Effector memory CD4-positive, alpha-beta T cell (primary cell): ENCODE data around the gene KPTN.

Experiments
- DNase-seq, 3 donors: peaks; one replicate each; pipeline ENCODE4 v3.0.0-alpha.2; 2020
- H3K27ac ChIP-seq: 2 replicates; pipeline ENCODE4 v1.7.0; 2013; ENCODE audit warnings: mild to moderate bottlenecking, low read length, moderate library complexity; ENCODE audit not compliant: insufficient read depth, poor library complexity, severe bottlenecking
- H3K27me3 ChIP-seq: replicated peaks from 2 replicates; pipeline ENCODE4 v1.7.0; 2013; ENCODE audit warnings: mild to moderate bottlenecking, low read length; ENCODE audit not compliant: insufficient read depth, control insufficient read depth, poor library complexity, severe bottlenecking
- H3K36me3 ChIP-seq: 2 replicates; pipeline ENCODE4 v1.7.0; 2013; ENCODE audit warnings: mild to moderate bottlenecking, low read length, moderate library complexity; ENCODE audit not compliant: control insufficient read depth, insufficient read depth
- H3K4me1 ChIP-seq: 2 replicates; pipeline ENCODE4 v1.7.0; 2013; ENCODE audit warnings: low read length, mild to moderate bottlenecking; ENCODE audit not compliant: control insufficient read depth, insufficient read depth, poor library complexity, severe bottlenecking
- H3K4me3 ChIP-seq: 2 replicates; pipeline ENCODE4 v1.7.0; 2013; ENCODE audit warnings: low read length, low read depth, mild to moderate bottlenecking; ENCODE audit not compliant: insufficient read depth, poor library complexity, severe bottlenecking
- H3K9me3 ChIP-seq: 2 replicates; pipeline ENCODE4 v1.7.0; 2013; ENCODE audit warnings: mild to moderate bottlenecking, low read length, moderate library complexity; ENCODE audit not compliant: control insufficient read depth

Gene KPTN

GRCh38 chr19:47499371-47499770, 15.4 kb upstream of the KPTN start:
- Histone ChIP-seq H3K4me3 (no peak overlapping the region), H3K4me1 (no peaks in the 10 kb centered on the region), H3K36me3 (peaks cover 70% of the 10 kb centered on the region), H3K9me3 (no peaks in the 10 kb centered on the region), H3K27ac (no peak overlapping the region), H3K27me3 (no peaks in the 10 kb centered on the region)
- no peak for DNase-seq

- no peak for DNase-seq
- peaks cover 69% of the 10 kb centered on the region for H3K36me3 ChIP-seq
- H3K4me3 ChIP-seq = no peak overlapping the region
- H3K4me1 ChIP-seq = no peaks in the 10 kb centered on the region
- no peaks in the 10 kb centered on the region for H3K9me3 ChIP-seq
- H3K27me3 ChIP-seq = no peaks in the 10 kb centered on the region
- H3K27ac ChIP-seq = no peak overlapping the region
Observed at GRCh38 chr19:47498561-47498960, 14.5 kb upstream of the KPTN start.

GRCh38 chr19:47497821-47498520, 14.0 kb upstream of the KPTN start:
- no peaks in the 10 kb centered on the region for H3K4me1 ChIP-seq
- DNase-seq = no peak
- H3K9me3 ChIP-seq = no peaks in the 10 kb centered on the region
- H3K36me3 ChIP-seq = peaks cover 70% of the 10 kb centered on the region
- H3K27ac ChIP-seq = no peak overlapping the region
- H3K27me3 ChIP-seq = no peaks in the 10 kb centered on the region
- no peak overlapping the region for H3K4me3 ChIP-seq

- H3K9me3 ChIP-seq = no peaks in the 10 kb centered on the region
- H3K36me3 ChIP-seq = peaks cover 73% of the 10 kb centered on the region
- no peak overlapping the region for H3K27ac ChIP-seq
- H3K4me1 ChIP-seq = no peaks in the 10 kb centered on the region
- no peak overlapping the region for H3K4me3 ChIP-seq
- DNase-seq = no peak
- no peaks in the 10 kb centered on the region for H3K27me3 ChIP-seq
Observed at GRCh38 chr19:47497050-47497766, 13.2 kb upstream of the KPTN start.

- H3K27me3 ChIP-seq = no peaks in the 10 kb centered on the region
- no peak overlapping the region for H3K27ac ChIP-seq
- H3K4me1 ChIP-seq = no peaks in the 10 kb centered on the region
- DNase-seq = no peak
- no peaks in the 10 kb centered on the region for H3K9me3 ChIP-seq
- H3K4me3 ChIP-seq = no peak overlapping the region
- H3K36me3 ChIP-seq = peaks cover 75% of the 10 kb centered on the region
Observed at GRCh38 chr19:47495478-47496372, 11.7 kb upstream of the KPTN start.

GRCh38 chr19:47494729-47495128, 10.7 kb upstream of the KPTN start:
- no peak overlapping the region for H3K27ac ChIP-seq
- no peak overlapping the region for H3K4me3 ChIP-seq
- H3K4me1 ChIP-seq = no peaks in the 10 kb centered on the region
- DNase-seq = no peak
- H3K9me3 ChIP-seq = no peaks in the 10 kb centered on the region
- H3K27me3 ChIP-seq = no peaks in the 10 kb centered on the region
- H3K36me3 ChIP-seq = peaks cover 70% of the 10 kb centered on the region

GRCh38 chr19:47494211-47494547, 10.2 kb upstream of the KPTN start:
- no peak for DNase-seq
- no peaks in the 10 kb centered on the region for H3K4me1 ChIP-seq
- no peak overlapping the region for H3K27ac ChIP-seq
- peaks cover 71% of the 10 kb centered on the region for H3K36me3 ChIP-seq
- H3K27me3 ChIP-seq = no peaks in the 10 kb centered on the region
- no peaks in the 10 kb centered on the region for H3K9me3 ChIP-seq
- H3K4me3 ChIP-seq = no peak overlapping the region

- DNase-seq = no peak
- no peak overlapping the region for H3K4me3 ChIP-seq
- no peaks in the 10 kb centered on the region for H3K9me3 ChIP-seq
- H3K36me3 ChIP-seq = peaks cover 70% of the 10 kb centered on the region
- H3K27me3 ChIP-seq = no peaks in the 10 kb centered on the region
- no peaks in the 10 kb centered on the region for H3K4me1 ChIP-seq
- H3K27ac ChIP-seq = peak overlapping the region; percentile 3
Observed at GRCh38 chr19:47493378-47494210, 9.6 kb upstream of the KPTN start.

GRCh38 chr19:47492571-47493377, 8.8 kb upstream of the KPTN start:
- no peaks in the 10 kb centered on the region for H3K9me3 ChIP-seq
- DNase-seq = no peak
- no peak overlapping the region for H3K4me3 ChIP-seq
- H3K27ac ChIP-seq = no peak overlapping the region
- H3K27me3 ChIP-seq = no peaks in the 10 kb centered on the region
- no peaks in the 10 kb centered on the region for H3K4me1 ChIP-seq
- peaks cover 68% of the 10 kb centered on the region for H3K36me3 ChIP-seq
